ENCODE measurements around the gene GRIFIN.

The GRIFIN gene

GRCh38 chr7:2484868-2485267 lies 8.7 kb upstream of the GRIFIN start:
- H3K27ac Mint-ChIP-seq, result no peak overlapping the region
- peaks cover 5% of the 10 kb centered on the region for H3K9me3 Mint-ChIP-seq
- no peak for DNase-seq (ENCODE audit: low spot score)
- H3K4me3 Mint-ChIP-seq, result no peak overlapping the region
- H3K4me1 Mint-ChIP-seq (ENCODE audit: low read depth), result no peaks in the 10 kb centered on the region
- H3K27me3 Mint-ChIP-seq (ENCODE audit: low read depth), result no peaks in the 10 kb centered on the region
- H3K36me3 Mint-ChIP-seq (ENCODE audit: low read depth), result no peaks in the 10 kb centered on the region

GRCh38 chr7:2483494-2483893 lies 7.3 kb upstream of the GRIFIN start:
- DNase-seq (ENCODE audit: low spot score), result no peak
- Mint-ChIP-seq H3K27me3 (ENCODE audit: low read depth) (no peaks in the 10 kb centered on the region), H3K4me1 (ENCODE audit: low read depth) (no peaks in the 10 kb centered on the region), H3K36me3 (ENCODE audit: low read depth) (no peaks in the 10 kb centered on the region), H3K9me3 (peaks cover 5% of the 10 kb centered on the region), H3K27ac (no peak overlapping the region), H3K4me3 (no peak overlapping the region)

- Mint-ChIP-seq H3K27ac (no peak overlapping the region), H3K9me3 (peaks cover 5% of the 10 kb centered on the region), H3K4me1 (ENCODE audit: low read depth) (no peaks in the 10 kb centered on the region), H3K4me3 (no peak overlapping the region), H3K36me3 (ENCODE audit: low read depth) (no peaks in the 10 kb centered on the region), H3K27me3 (ENCODE audit: low read depth) (no peaks in the 10 kb centered on the region)
- no peak for DNase-seq (ENCODE audit: low spot score)
These were observed 6.7 kb upstream of the GRIFIN start for GRCh38 chr7:2482725-2483451.

- no peak for DNase-seq (ENCODE audit: low spot score)
- Mint-ChIP-seq H3K4me3 (no peak overlapping the region), H3K4me1 (ENCODE audit: low read depth) (no peaks in the 10 kb centered on the region), H3K27ac (no peak overlapping the region), H3K9me3 (peaks cover 5% of the 10 kb centered on the region), H3K27me3 (ENCODE audit: low read depth) (no peaks in the 10 kb centered on the region), H3K36me3 (ENCODE audit: low read depth) (no peaks in the 10 kb centered on the region)
These were observed 5.0 kb upstream of the GRIFIN start for GRCh38 chr7:2481195-2481594.

GRCh38 chr7:2480070-2480408 lies 3.8 kb upstream of the GRIFIN start:
- Mint-ChIP-seq H3K4me1 (ENCODE audit: low read depth) (no peaks in the 10 kb centered on the region), H3K4me3 (no peak overlapping the region), H3K27ac (no peak overlapping the region), H3K9me3 (peaks cover 5% of the 10 kb centered on the region), H3K27me3 (ENCODE audit: low read depth) (no peaks in the 10 kb centered on the region), H3K36me3 (ENCODE audit: low read depth) (no peaks in the 10 kb centered on the region)
- no peak for DNase-seq (ENCODE audit: low spot score)

- Mint-ChIP-seq H3K36me3 (ENCODE audit: low read depth) (no peaks in the 10 kb centered on the region), H3K27ac (no peak overlapping the region), H3K27me3 (ENCODE audit: low read depth) (no peaks in the 10 kb centered on the region), H3K4me3 (no peak overlapping the region), H3K4me1 (ENCODE audit: low read depth) (no peaks in the 10 kb centered on the region), H3K9me3 (peaks cover 5% of the 10 kb centered on the region)
- DNase-seq (ENCODE audit: low spot score), result no peak
These were observed 3.3 kb upstream of the GRIFIN start for GRCh38 chr7:2479276-2480069.

- no peak for DNase-seq (ENCODE audit: low spot score)
- Mint-ChIP-seq H3K36me3 (ENCODE audit: low read depth) (no peaks in the 10 kb centered on the region), H3K4me1 (ENCODE audit: low read depth) (no peaks in the 10 kb centered on the region), H3K27ac (no peak overlapping the region), H3K9me3 (peaks cover 5% of the 10 kb centered on the region), H3K27me3 (ENCODE audit: low read depth) (no peaks in the 10 kb centered on the region), H3K4me3 (no peak overlapping the region)
These were observed 2.6 kb upstream of the GRIFIN start for GRCh38 chr7:2478800-2479199.

GRCh38 chr7:2478399-2478785 lies 2.2 kb upstream of the GRIFIN start:
- H3K27me3 Mint-ChIP-seq (ENCODE audit: low read depth), result no peaks in the 10 kb centered on the region
- no peak overlapping the region for H3K4me3 Mint-ChIP-seq
- no peaks in the 10 kb centered on the region for H3K36me3 Mint-ChIP-seq (ENCODE audit: low read depth)
- peak overlapping the region; percentile 26 for H3K27ac Mint-ChIP-seq
- H3K9me3 Mint-ChIP-seq, result peaks cover 5% of the 10 kb centered on the region
- DNase-seq (ENCODE audit: low spot score), result no peak
- H3K4me1 Mint-ChIP-seq (ENCODE audit: low read depth), result no peaks in the 10 kb centered on the region

- Mint-ChIP-seq H3K4me1 (ENCODE audit: low read depth) (no peaks in the 10 kb centered on the region), H3K27ac (no peak overlapping the region), H3K4me3 (no peak overlapping the region)
These were observed 1.5 kb upstream of the GRIFIN start for GRCh38 chr7:2477447-2478398.

GRCh38 chr7:2476776-2477446 lies 713 bp upstream of the GRIFIN start:
- H3K4me3 Mint-ChIP-seq, result no peak overlapping the region
- no peak for DNase-seq (ENCODE audit: low spot score)
- H3K4me1 Mint-ChIP-seq (ENCODE audit: low read depth), result no peaks in the 10 kb centered on the region
- no peaks in the 10 kb centered on the region for H3K9me3 Mint-ChIP-seq
- no peak overlapping the region for H3K27ac Mint-ChIP-seq
- no peaks in the 10 kb centered on the region for H3K27me3 Mint-ChIP-seq (ENCODE audit: low read depth)
- no peaks in the 10 kb centered on the region for H3K36me3 Mint-ChIP-seq (ENCODE audit: low read depth)

More at GRCh38 chr7:2477447-2478398, 1.5 kb upstream of the GRIFIN start:
- H3K27me3 Mint-ChIP-seq (ENCODE audit: low read depth), result no peaks in the 10 kb centered on the region
- peaks cover under 1% of the 10 kb centered on the region for H3K9me3 Mint-ChIP-seq
- H3K36me3 Mint-ChIP-seq (ENCODE audit: low read depth), result no peaks in the 10 kb centered on the region
- peak; percentile 73 for DNase-seq (ENCODE audit: low spot score)

GRCh38 chr7:2475678-2476015 lies 551 bp downstream of the GRIFIN start:
- Mint-ChIP-seq H3K4me3 (no peak overlapping the region), H3K27ac (no peak overlapping the region), H3K27me3 (ENCODE audit: low read depth) (peaks cover 1% of the 10 kb centered on the region), H3K4me1 (ENCODE audit: low read depth) (no peaks in the 10 kb centered on the region), H3K9me3 (no peaks in the 10 kb centered on the region), H3K36me3 (ENCODE audit: low read depth) (no peaks in the 10 kb centered on the region)
- DNase-seq (ENCODE audit: low spot score), result no peak

GRCh38 chr7:2474813-2475677 lies 1.2 kb downstream of the GRIFIN start:
- no peak for DNase-seq (ENCODE audit: low spot score)
- no peaks in the 10 kb centered on the region for H3K36me3 Mint-ChIP-seq (ENCODE audit: low read depth)
- no peak overlapping the region for H3K4me3 Mint-ChIP-seq
- no peak overlapping the region for H3K27ac Mint-ChIP-seq
- no peaks in the 10 kb centered on the region for H3K4me1 Mint-ChIP-seq (ENCODE audit: low read depth)
- no peaks in the 10 kb centered on the region for H3K9me3 Mint-ChIP-seq
- H3K27me3 Mint-ChIP-seq (ENCODE audit: low read depth), result peaks cover 4% of the 10 kb centered on the region

GRCh38 chr7:2474224-2474623 lies 2.0 kb downstream of the GRIFIN start:
- peaks cover 11% of the 10 kb centered on the region for H3K27me3 Mint-ChIP-seq (ENCODE audit: low read depth)
- no peak overlapping the region for H3K27ac Mint-ChIP-seq
- no peaks in the 10 kb centered on the region for H3K36me3 Mint-ChIP-seq (ENCODE audit: low read depth)
- no peaks in the 10 kb centered on the region for H3K4me1 Mint-ChIP-seq (ENCODE audit: low read depth)
- no peaks in the 10 kb centered on the region for H3K9me3 Mint-ChIP-seq
- no peak for DNase-seq (ENCODE audit: low spot score)
- no peak overlapping the region for H3K4me3 Mint-ChIP-seq
